Astrocyte of the cerebellum (primary cell): ENCODE results near the gene CDKAL1.

Experiments
- DNase-seq: peaks from one replicate; pipeline ENCODE4 v3.0.0-alpha.2; 2011; ENCODE audit warnings: low read depth
- H3K4me3 ChIP-seq: 2 replicates; pipeline ENCODE4 v1.5.1; 2011; ENCODE audit warnings: mild to moderate bottlenecking, low read depth, low read length, moderate library complexity
- in situ Hi-C: cut with HindIII; loops from 2 replicates; pipeline ENCODE4 v1.10.0; 2017; ENCODE audit warnings: low sequenced_read_pairs
- TF ChIP-seq, protein P1 (sequence below): IDR thresholded peaks from 2 replicates; pipeline ENCODE4 v1.5.1; 2012; ENCODE audit warnings: low read length, low read depth, moderate library complexity, mild to moderate bottlenecking; ENCODE audit errors: missing control alignments

CDKAL1 gene

DNA sequence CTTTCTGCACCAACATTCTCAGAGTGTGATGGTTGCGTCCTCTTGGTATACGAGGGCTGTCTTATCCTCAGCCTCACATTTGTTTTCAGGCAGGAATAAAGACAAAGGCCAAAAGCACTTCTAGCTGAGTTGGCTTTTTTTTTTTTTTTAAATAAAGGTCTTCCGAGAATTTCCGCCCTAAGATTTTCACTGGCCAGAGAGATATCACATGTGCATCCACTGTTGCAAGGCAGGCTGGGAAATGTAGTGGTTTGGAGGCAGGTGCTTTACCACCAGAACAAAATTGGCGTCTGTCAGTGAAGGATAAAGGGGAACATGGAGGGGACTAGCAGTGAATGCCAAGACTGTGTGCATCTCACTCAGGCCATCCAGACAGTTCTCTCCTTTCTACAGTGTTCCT lies 724.4 kb downstream of the CDKAL1 start:
- in situ Hi-C loops = no loop called here
- no peak for DNase-seq
- TF ChIP-seq, protein P1, sequence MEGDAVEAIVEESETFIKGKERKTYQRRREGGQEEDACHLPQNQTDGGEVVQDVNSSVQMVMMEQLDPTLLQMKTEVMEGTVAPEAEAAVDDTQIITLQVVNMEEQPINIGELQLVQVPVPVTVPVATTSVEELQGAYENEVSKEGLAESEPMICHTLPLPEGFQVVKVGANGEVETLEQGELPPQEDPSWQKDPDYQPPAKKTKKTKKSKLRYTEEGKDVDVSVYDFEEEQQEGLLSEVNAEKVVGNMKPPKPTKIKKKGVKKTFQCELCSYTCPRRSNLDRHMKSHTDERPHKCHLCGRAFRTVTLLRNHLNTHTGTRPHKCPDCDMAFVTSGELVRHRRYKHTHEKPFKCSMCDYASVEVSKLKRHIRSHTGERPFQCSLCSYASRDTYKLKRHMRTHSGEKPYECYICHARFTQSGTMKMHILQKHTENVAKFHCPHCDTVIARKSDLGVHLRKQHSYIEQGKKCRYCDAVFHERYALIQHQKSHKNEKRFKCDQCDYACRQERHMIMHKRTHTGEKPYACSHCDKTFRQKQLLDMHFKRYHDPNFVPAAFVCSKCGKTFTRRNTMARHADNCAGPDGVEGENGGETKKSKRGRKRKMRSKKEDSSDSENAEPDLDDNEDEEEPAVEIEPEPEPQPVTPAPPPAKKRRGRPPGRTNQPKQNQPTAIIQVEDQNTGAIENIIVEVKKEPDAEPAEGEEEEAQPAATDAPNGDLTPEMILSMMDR = no peak
- no peak overlapping the region for H3K4me3 ChIP-seq

DNA sequence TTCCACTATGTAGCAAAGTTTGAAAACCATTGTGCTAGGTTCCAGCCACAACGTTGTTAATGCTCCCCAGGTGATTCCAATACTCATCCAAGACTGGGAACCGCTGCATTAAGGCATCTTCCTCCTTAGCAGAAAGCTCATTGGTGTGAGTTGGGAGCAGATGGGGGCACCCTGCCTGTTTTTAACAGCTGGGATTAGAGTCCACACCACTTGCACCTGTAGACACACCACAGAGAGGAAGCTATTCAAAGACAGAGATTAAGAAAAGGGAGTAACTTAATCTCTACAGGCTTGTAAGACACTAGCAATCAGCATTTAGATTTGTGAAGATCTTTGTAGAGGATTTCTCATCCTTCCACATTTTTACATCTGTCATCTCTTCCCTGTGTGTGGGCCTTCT lies 725.4 kb downstream of the CDKAL1 start:
- H3K4me3 ChIP-seq = no peak overlapping the region
- no peak for DNase-seq
- TF ChIP-seq, protein P1 = no peak
- in situ Hi-C loops = no loop called here

DNA sequence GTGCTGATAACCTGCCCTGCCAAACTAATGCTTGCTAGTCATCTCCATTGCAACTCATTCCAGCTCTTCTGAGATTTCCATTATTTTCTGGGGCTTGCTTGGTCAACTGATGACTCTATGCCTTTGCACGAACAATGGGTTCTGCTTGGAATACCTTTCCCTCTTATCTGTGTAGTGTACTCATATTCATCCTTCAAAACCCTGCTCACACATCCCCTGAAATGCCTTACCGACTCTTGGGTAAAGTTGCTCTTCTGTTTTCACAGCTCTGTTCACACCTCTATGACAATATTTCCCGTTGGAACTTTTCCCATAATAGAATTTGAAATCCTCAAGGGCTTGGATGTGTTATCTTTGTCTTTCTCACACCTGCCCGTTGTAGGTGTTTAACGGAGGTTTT lies 728.2 kb downstream of the CDKAL1 start:
- TF ChIP-seq, protein P1 = no peak
- no peak overlapping the region for H3K4me3 ChIP-seq
- in situ Hi-C loops = no loop called here
- DNase-seq = no peak

DNA sequence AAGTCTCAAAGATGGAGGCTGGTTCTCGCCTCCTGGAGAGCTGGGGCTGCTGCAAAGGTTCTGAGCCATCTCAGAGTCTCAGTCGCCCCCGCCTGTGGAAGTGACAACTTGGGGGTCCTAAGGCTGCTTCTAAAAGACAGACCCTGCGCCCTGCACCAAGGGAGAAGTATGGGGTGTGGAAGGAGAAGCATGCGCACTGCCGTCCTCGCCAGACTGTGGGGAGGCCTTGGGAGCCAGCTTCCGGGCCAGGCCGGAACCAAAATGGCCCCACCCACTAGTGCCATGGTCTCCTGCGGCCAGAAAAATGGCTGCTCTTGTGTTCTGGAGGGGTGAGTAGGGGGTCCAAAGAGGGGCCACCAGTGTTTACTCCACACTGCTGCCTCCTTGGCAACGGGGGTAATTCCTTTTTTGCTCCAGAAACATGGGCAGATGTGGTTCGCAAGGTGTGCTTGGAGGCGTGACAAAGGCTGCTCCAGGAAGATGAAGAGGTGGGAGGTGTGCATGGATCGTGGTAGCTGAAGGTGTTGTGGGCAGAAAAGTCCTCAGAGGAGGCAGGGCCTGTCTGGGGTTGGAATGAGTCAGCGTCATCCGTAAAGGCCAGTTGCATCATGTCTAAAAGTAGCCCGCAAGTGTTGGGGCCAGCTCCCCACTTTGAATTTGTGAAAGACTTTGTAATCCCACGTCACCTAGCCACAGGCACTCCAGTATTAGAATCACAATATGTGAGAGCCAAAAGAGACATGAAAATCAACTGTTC lies 729.5 kb downstream of the CDKAL1 start:
- no peak overlapping the region for H3K4me3 ChIP-seq
- no peak for DNase-seq
- in situ Hi-C loops = no loop called here
- TF ChIP-seq, protein P1 = no peak

DNA sequence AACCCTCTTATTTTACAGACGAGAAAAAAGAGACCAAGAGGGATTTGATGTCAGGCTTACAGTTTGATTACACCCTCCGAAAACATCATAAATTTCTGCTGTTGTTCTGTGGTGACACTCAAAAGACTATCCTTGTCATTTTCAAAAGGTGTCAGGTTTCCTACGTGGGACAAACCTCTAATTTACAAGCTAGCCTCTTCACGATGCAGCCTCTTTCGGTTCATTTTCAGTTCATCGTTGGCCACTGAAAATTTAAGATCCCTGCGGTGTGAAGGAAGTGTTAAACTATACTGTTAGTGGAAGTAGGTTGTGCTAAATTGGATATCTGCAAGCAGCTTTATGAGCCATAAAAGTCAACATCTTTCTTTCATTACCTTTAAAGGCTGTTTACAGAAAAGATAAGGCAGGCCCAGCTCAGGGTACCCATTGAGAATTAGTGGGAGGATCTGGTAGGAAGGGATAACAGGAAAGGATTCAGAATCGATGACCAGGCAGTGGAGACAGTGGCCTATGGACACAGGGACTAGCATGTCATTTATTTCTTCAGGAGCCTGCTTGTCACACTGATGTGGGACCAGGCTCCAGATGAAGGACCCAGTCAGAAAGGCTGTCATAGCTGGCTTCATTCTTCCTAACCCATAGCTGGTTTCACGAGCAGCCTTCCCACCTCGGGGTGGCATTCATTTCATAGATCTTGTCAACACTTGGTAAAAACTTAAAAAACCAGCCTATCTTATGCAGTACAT lies 730.2 kb downstream of the CDKAL1 start:
- H3K4me3 ChIP-seq = no peak overlapping the region
- in situ Hi-C loops = no loop called here
- TF ChIP-seq, protein P1 = no peak
- no peak for DNase-seq

DNA sequence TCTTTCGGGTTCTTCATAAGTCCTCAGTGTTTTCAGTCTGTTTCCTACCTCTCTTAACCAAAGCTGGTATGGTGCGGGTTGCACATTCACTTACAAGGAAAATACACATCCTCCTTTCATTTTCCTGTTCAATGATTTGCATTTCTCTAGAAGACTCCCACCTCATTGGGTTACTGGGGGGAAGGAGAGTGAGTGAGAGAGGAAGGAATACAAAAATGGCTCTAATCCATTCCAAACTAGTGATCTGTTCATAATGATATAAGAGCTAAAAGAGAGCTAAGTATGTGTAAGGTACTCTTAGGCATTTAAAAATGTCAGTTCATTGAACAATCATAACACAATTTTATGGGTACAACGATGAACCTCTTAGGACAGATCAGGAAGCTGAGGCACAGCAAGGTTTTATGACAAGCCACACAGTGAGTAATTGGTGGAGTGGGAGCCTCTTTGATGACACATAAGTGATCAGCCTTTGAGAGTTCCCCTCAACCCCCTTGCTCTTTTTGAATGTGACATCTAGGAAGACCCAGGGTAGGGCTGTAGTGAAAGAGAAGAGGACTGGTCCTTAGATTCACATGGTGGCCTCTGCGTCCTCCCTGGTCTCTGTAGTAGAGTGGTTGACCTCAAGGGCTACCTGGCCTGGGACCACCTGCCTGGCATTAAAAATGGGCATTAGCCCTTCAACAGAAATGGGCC lies 730.9 kb downstream of the CDKAL1 start:
- no peak for DNase-seq
- H3K4me3 ChIP-seq = no peak overlapping the region
- in situ Hi-C loops = no loop called here
- TF ChIP-seq, protein P1 = no peak
